Testis (tissue), 3 donors: ENCODE measurements around the gene RFX8. TPM values are rescaled to one million over a fixed set of nuclear protein-coding genes. Genes with fewer than 3 reads are reported as not detected.

Experiments
- DNase-seq: peaks from one replicate; pipeline ENCODE4 v3.0.0-alpha.2; 2019
- H3K27ac ChIP-seq, 2 donors: fragments of 200-600 bp; sonication (generic); one replicate each; pipeline ENCODE4 v1.5.1; 2019
- H3K27me3 ChIP-seq: fragments of 200-600 bp; sonication (generic); one replicate; pipeline ENCODE4 v1.5.1; 2019
- H3K36me3 ChIP-seq: fragments of 200-600 bp; sonication (generic); one replicate; pipeline ENCODE4 v1.5.1; 2017; ENCODE audit warnings: low read depth; ENCODE audit errors: missing control alignments
- H3K4me1 ChIP-seq: fragments of 200-600 bp; sonication (generic); one replicate; pipeline ENCODE4 v1.5.1; 2019
- H3K4me3 ChIP-seq, 2 donors: fragments of 200-600 bp; sonication (generic); one replicate each; pipeline ENCODE4 v1.5.1; 2017 to 2019
- H3K9me3 ChIP-seq: fragments of 200-600 bp; sonication (generic); one replicate; pipeline ENCODE4 v1.5.1; 2017
- CTCF ChIP-seq, 3 experiments: fragments of 450-650 bp in 2 of 3; fragments of 200-600 bp in 1 of 3; sonication (generic) in 1 of 3; IDR thresholded peaks; one replicate each; pipeline ENCODE4 v1.5.1; 2016 to 2019; ENCODE audit warnings: antibody characterized with exemption in 3 of 3, mild to moderate bottlenecking in 2 of 3, moderate library complexity in 1 of 3
- POLR2A ChIP-seq: fragments of 450-650 bp; IDR thresholded peaks from one replicate; pipeline ENCODE4 v1.6.1; 2017; ENCODE audit warnings: antibody characterized with exemption, mild to moderate bottlenecking, moderate library complexity
- WGBS, 2 donors: methylation state at CpG; one replicate each; pipeline ENCODE4 v1.1.5; 2018; 5-methylcytosine and 5-hydroxymethylcytosine counted together
- intact Hi-C: fragments of 100-400 bp; cut with DNase I; formaldehyde crosslinking; loops from one replicate; pipeline ENCODE4 v1.15.1; 2023; ENCODE audit warnings: low total_unique reads
- polyA plus RNA-seq: library from polyadenylated mRNA; stranded (reverse); fragments of 350-450 nt; fragmentation: Illumina TruSeq; extraction: RNeasy Lipid Tissue Mini Kit (QIAGEN cat#74804); gene quantifications from one replicate; pipeline ENCODE4 v1.2.3, GENCODE V29; 2014; ENCODE audit warnings: low read depth, low replicate concordance; ENCODE audit not compliant: insufficient read depth
- total RNA-seq, 2 donors: library from RNA; depleted of rRNA; stranded (reverse); fragments of >200 nt; gene quantifications; one replicate each; pipeline ENCODE4 v1.2.3, GENCODE V29; 2016

Gene RFX8
- total and polyA plus RNA-seq, 3 donors from 2014 or later: 1.8 to 4.0 (median 2.7) TPM

- Histone ChIP-seq H3K9me3 (no peaks in the 10 kb centered on the region), H3K4me1 (no peaks in the 10 kb centered on the region), H3K36me3 (no peaks in the 10 kb centered on the region), H3K27ac (no peak overlapping the region), H3K27me3 (no peaks in the 10 kb centered on the region), H3K4me3 (no peak overlapping the region)
- intact Hi-C loops: no loop called here
- no peak for DNase-seq
- TF ChIP-seq POLR2A (no peak), CTCF (IDR thresholded peaks at IDR 0.05) (no peak)
- WGBS, 2 donors: 84 to 86% methylated on average over 9 to 10 of the region's 10 CpGs
Observed at GRCh38 chr2:101398116-101398821, 76.6 kb downstream of the RFX8 start.

- no peak for TF ChIP-seq POLR2A
- TF ChIP-seq CTCF (IDR thresholded peaks at IDR 0.05): no peak
- WGBS, 2 donors: 75 to 80% methylated on average over 2 of the region's 2 CpGs
- Histone ChIP-seq H3K36me3 (no peaks in the 10 kb centered on the region), H3K27ac (no peak overlapping the region), H3K4me3 (no peak overlapping the region), H3K9me3 (no peaks in the 10 kb centered on the region), H3K4me1 (no peaks in the 10 kb centered on the region), H3K27me3 (no peaks in the 10 kb centered on the region)
- DNase-seq: no peak
- intact Hi-C loops: no loop called here
Observed at GRCh38 chr2:101396316-101396717, 78.6 kb downstream of the RFX8 start.

- Histone ChIP-seq H3K4me1 (no peaks in the 10 kb centered on the region), H3K9me3 (no peaks in the 10 kb centered on the region), H3K27ac (no peak overlapping the region), H3K4me3 (no peak overlapping the region), H3K36me3 (no peaks in the 10 kb centered on the region), H3K27me3 (no peaks in the 10 kb centered on the region)
- intact Hi-C loops: no loop called here
- no peak for DNase-seq
- no peak for TF ChIP-seq POLR2A
- no peak for TF ChIP-seq CTCF (IDR thresholded peaks at IDR 0.05)
- 85 to 88% methylated on average over 6 of the region's 6 CpGs for WGBS, 2 donors
Observed at GRCh38 chr2:101395545-101396315, 79.2 kb downstream of the RFX8 start.

GRCh38 chr2:101388232-101388631, 86.7 kb downstream of the RFX8 start:
- TF ChIP-seq CTCF (IDR thresholded peaks at IDR 0.05): no peak
- no peak for TF ChIP-seq POLR2A
- Histone ChIP-seq H3K27ac (no peak overlapping the region), H3K4me3 (no peak overlapping the region), H3K4me1 (no peaks in the 10 kb centered on the region), H3K36me3 (no peaks in the 10 kb centered on the region), H3K9me3 (no peaks in the 10 kb centered on the region), H3K27me3 (no peaks in the 10 kb centered on the region)
- intact Hi-C loops: no loop called here
- no peak for DNase-seq
- WGBS, 2 donors: 37 to 49% methylated on average over 4 of the region's 4 CpGs
